SJSA1 (cell line): ENCODE data around the gene ASNSD1. TPM values are rescaled to one million over a fixed set of nuclear protein-coding genes. Genes with fewer than 3 reads are reported as not detected.
"Not testable (repeated sequence)": the region's sequence is repeated elsewhere in the genome, so short reads cannot be mapped to it uniquely, and the experiment has no call there.

Source experiments
- DNase-seq, 2 experiments: peaks; one replicate each; pipeline ENCODE4 v3.0.0-alpha.2; 2015 to 2020; ENCODE audit warnings: low spot score in 2 of 2, low read depth in 1 of 2
- H3K27ac ChIP-seq: fragments of 250-450 bp; sonication (Bioruptor Pico); 2 replicates; pipeline ENCODE4 v1.5.1; 2020; ENCODE audit warnings: mild to moderate bottlenecking, moderate library complexity
- H3K27me3 ChIP-seq: fragments of 250-450 bp; sonication (Bioruptor Pico); replicated peaks from 2 replicates; pipeline ENCODE4 v1.5.1; 2020; ENCODE audit warnings: mild to moderate bottlenecking, moderate library complexity
- H3K36me3 ChIP-seq: fragments of 250-450 bp; sonication (Bioruptor Pico); 2 replicates; pipeline ENCODE4 v1.5.1; 2020; ENCODE audit warnings: mild to moderate bottlenecking
- H3K4me1 ChIP-seq: fragments of 250-450 bp; sonication (Bioruptor Pico); replicated peaks from 2 replicates; pipeline ENCODE4 v1.6.1; 2021; ENCODE audit warnings: mild to moderate bottlenecking
- H3K4me3 ChIP-seq: fragments of 250-450 bp; sonication (Bioruptor Pico); 2 replicates; pipeline ENCODE4 v1.5.1; 2020; ENCODE audit warnings: mild to moderate bottlenecking
- H3K9me3 ChIP-seq: fragments of 250-450 bp; sonication (Bioruptor Pico); replicated peaks from 2 replicates; pipeline ENCODE4 v1.5.1; 2020; ENCODE audit warnings: mild to moderate bottlenecking
- total RNA-seq: library from RNA; depleted of rRNA; stranded (reverse); fragments of >200 nt; shearing (Covaris generic); gene quantifications from 2 replicates; pipeline ENCODE4 v1.2.3, GENCODE V29; 2014

Gene ASNSD1
- total RNA-seq, 1 experiment from 2014 or later = 58.3 TPM

DNA sequence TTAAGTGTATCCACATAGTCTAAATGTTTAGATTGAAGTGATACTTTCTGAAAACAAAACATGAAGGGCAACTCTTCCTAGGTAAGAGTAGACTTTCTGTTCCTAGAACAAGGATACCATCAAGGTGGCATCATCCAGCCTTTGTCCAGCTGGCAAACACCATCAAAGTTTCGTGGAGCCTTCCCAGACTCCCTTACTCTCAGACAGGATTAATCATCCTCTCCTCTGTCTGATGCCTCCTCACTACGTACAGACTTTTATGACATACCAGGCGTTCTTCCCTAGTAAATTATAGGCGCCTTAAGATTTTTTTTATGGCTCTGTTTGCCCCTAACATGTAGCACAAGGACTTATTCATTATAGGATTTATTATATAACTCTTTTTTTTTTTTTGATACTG lies 29.4 kb upstream of the ASNSD1 start:
- Histone ChIP-seq H3K27ac (no peak overlapping the region), H3K36me3 (no peaks in the 10 kb centered on the region), H3K9me3 (no peaks in the 10 kb centered on the region), H3K4me1 (peaks cover 5% of the 10 kb centered on the region; the same call in 1 of the 2 replicates), H3K27me3 (no peaks in the 10 kb centered on the region), H3K4me3 (no peak overlapping the region)
- no peak for DNase-seq

- no peak for DNase-seq
- H3K4me3 ChIP-seq = no peak overlapping the region
Observed at GRCh38 chr2:189633392-189633811, 27.9 kb upstream of the ASNSD1 start.

DNA sequence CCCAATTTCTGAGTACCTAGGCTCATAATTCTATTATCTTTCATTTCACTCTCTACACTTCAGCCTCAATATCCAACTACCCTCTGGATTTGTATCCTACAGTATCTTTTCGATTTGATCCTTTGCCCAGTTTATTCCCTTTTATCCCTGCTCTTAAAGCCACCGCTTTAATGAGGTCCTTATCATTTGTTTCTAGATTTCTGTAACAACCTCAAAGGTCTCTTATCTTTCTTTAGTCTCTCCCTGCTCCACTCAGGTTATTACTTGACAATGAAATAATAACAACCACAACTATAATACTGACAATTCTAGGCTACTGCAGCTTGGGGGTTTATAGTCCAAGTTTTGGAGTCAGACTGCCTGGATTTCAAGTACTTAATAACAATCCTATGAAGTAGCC lies 25.9 kb upstream of the ASNSD1 start:
- no peak for DNase-seq
- Histone ChIP-seq H3K9me3 (no peaks in the 10 kb centered on the region), H3K36me3 (no peaks in the 10 kb centered on the region), H3K27me3 (no peaks in the 10 kb centered on the region), H3K27ac (no peak overlapping the region), H3K4me3 (no peak overlapping the region), H3K4me1 (no peaks in the 10 kb centered on the region)

More at GRCh38 chr2:189633392-189633811, 27.9 kb upstream of the ASNSD1 start:
- no peak overlapping the region for H3K27ac ChIP-seq
- peaks cover 5% of the 10 kb centered on the region; the same call in 1 of the 2 replicates for H3K4me1 ChIP-seq
- no peaks in the 10 kb centered on the region for H3K9me3 ChIP-seq
- no peaks in the 10 kb centered on the region for H3K27me3 ChIP-seq
- H3K36me3 ChIP-seq = no peaks in the 10 kb centered on the region

DNA sequence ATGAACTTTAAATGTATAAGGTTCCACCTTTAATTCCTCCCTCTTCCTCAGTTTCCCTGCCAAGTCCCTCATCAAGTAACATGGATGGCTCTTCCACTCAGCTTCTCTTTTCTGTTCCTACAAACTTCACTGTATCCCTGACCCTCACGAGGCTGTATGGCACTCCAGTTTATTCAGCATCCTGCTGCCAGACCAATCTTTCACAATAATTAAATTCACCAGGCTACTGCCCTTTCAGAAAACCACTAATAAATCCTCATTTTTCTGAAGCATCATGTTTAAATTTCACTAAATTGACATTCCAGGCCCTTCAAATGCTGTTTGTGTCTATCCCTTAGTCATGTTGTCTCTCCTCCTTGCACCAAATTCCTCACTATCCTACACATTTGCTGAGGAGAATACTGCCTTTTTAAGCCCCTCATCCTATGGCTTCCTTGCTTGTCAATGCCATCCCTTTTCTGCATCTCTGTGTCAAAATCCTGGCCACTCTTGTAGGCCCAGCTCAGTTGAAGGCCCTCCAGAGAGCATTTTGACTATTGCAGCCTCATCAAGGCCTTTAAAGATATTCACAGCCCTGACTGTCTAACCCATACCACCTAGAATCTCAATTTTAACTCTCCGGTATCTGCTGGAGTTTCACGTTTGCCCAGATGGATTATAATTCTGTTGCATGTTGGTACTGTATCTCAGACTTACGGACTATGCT lies 22.8 kb upstream of the ASNSD1 start:
- no peak overlapping the region for H3K4me3 ChIP-seq
- no peaks in the 10 kb centered on the region for H3K36me3 ChIP-seq
- H3K27ac ChIP-seq = no peak overlapping the region
- no peaks in the 10 kb centered on the region for H3K9me3 ChIP-seq
- DNase-seq = no peak
- peaks cover 11% of the 10 kb centered on the region for H3K4me1 ChIP-seq
- no peaks in the 10 kb centered on the region for H3K27me3 ChIP-seq

DNA sequence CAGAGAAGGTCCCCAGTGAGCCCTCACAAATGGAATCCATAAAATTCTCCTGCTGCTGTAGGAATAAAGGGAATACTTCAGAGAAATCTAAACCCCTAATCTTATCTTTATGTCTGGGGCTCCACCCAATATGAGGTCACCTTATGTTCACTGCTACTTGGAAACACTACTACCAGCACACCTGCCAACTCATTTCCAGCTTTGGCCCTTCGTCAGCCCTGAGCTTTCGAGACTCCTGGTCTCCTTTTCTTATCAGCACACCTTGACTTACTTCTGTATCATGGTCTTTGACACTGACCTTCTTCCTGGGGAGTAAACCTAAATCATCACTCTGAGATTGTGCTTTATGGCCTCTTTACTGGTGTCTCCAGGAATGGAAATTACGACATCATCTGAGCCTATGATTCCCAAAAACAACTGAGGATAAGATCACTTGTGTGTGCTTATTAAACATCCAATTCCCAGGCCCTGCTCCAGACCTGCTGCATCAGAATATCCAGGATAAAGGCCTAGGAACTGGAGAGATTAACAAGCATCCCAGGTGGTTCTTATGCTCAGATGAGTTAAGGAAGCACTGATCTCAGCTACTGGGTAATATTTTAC lies 22.2 kb upstream of the ASNSD1 start:
- H3K9me3 ChIP-seq = no peaks in the 10 kb centered on the region
- peaks cover 11% of the 10 kb centered on the region for H3K4me1 ChIP-seq
- no peaks in the 10 kb centered on the region for H3K27me3 ChIP-seq
- H3K27ac ChIP-seq = no peak overlapping the region
- no peak for DNase-seq
- H3K36me3 ChIP-seq = no peaks in the 10 kb centered on the region
- no peak overlapping the region for H3K4me3 ChIP-seq

DNA sequence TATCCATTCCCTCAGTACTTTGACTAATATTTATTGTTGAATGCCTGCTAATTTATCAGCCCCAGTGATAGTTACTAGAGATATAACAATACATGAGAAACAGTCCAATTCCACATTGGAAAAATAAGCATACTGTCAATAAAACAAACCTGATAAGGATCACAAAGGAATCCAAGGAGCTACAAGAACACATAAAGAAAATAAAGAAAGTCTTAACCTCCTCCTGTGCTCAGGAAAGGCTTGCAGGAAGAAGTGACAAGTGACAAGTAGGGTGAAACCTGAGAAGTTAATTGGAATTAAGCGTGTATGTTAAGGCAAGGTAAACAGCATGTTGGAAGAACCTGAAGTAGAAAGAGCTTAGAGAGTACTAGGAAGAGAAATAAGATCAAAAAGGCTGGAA lies 20.3 kb upstream of the ASNSD1 start:
- Histone ChIP-seq H3K4me1 (peaks cover 11% of the 10 kb centered on the region), H3K9me3 (no peaks in the 10 kb centered on the region), H3K27me3 (no peaks in the 10 kb centered on the region), H3K27ac (no peak overlapping the region), H3K4me3 (no peak overlapping the region), H3K36me3 (no peaks in the 10 kb centered on the region)
- DNase-seq = no peak

- no peaks in the 10 kb centered on the region for H3K36me3 ChIP-seq
- no peak overlapping the region for H3K27ac ChIP-seq
- H3K4me3 ChIP-seq = no peak overlapping the region
- no peaks in the 10 kb centered on the region for H3K9me3 ChIP-seq
- H3K4me1 ChIP-seq = peaks cover 11% of the 10 kb centered on the region
- H3K27me3 ChIP-seq = no peaks in the 10 kb centered on the region
- DNase-seq = peak in 1 of 2 experiments; percentile 29
Observed at GRCh38 chr2:189641590-189641989, 19.7 kb upstream of the ASNSD1 start.

GRCh38 chr2:189646521-189646920 lies 14.7 kb upstream of the ASNSD1 start:
- Histone ChIP-seq H3K36me3 (no peaks in the 10 kb centered on the region), H3K4me1 (peaks cover 5% of the 10 kb centered on the region), H3K4me3 (no peak overlapping the region), H3K9me3 (peaks cover 3% of the 10 kb centered on the region; the same call in 1 of the 2 replicates), H3K27ac (no peak overlapping the region), H3K27me3 (no peaks in the 10 kb centered on the region)
- DNase-seq = no peak

DNA sequence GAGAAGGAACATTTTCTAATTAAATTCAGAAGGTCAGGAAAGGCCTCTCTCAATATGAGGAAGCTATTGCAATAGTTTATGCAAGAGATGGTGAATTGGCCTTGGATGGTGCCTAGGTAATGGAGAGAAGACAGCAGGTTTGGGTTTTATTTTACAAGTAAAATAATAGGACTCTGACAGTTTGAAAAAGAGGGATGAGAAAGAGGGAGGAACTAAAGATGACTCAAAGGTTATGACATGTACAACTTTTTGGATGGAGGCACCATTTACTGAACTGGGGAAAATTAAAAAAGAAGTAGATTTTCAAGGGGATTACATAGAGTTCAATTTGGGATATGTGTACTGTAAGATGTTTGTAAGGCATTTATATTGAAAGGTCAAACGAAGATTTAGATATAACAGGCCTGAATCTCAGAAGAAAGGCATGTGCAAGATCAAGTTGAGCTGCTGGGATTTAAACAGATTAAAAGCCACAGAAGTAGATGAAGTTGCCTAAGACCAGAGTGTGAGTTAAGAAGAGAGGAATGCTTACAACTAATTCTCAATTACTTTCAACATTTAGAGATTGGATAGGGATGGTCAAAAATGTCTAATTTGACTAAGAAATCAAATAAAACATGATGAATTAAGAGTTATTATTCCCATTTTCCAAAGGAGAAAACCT lies 12.3 kb upstream of the ASNSD1 start:
- DNase-seq = no peak
- H3K36me3 ChIP-seq = no peaks in the 10 kb centered on the region
- no peak overlapping the region for H3K27ac ChIP-seq
- H3K9me3 ChIP-seq = peaks cover 3% of the 10 kb centered on the region; the same call in 1 of the 2 replicates
- H3K27me3 ChIP-seq = no peaks in the 10 kb centered on the region
- no peak overlapping the region for H3K4me3 ChIP-seq
- no peaks in the 10 kb centered on the region for H3K4me1 ChIP-seq

DNA sequence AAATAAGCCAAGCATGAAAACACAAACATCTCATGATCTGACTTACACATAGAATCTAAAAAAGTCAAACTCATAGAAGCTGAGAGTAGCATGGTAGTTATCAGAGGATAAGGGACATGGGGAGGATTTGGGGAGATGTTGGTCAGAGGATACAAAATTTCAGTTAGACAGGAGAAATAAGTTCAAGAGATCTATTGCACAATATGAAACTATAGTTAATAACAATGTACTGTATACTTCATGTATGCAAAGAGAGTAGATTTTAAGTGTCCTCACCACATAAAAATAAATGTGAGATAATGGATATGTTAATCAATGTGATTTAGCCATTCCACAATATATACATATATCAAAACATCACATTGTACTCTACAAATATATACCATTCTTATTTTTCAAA lies 10.0 kb upstream of the ASNSD1 start:
- no peak overlapping the region for H3K4me3 ChIP-seq
- no peaks in the 10 kb centered on the region for H3K4me1 ChIP-seq
- peaks cover 3% of the 10 kb centered on the region; the same call in 1 of the 2 replicates for H3K9me3 ChIP-seq
- H3K27ac ChIP-seq = no peak overlapping the region
- no peaks in the 10 kb centered on the region for H3K36me3 ChIP-seq
- no peak for DNase-seq
- no peaks in the 10 kb centered on the region for H3K27me3 ChIP-seq

DNA sequence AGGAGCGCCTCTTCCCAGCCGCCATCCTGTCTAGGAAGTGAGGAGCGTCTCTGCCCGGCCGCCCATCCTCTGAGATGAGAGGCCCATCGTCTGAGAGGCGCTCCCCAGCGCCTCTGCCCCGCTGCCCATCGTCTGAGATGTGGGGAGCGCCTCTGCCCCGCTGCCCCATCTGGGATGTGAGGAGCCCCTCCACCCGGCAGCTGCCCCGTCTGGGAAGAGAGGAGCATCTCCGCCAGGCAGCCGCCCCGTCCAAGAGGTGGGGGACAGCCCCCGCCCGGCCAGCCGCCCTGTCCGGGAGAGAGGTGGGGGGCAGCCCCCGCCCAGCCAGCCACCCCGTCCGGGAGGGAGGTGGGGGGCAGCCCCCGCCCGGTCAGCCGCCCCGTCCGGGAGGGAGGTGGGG lies 7.8 kb upstream of the ASNSD1 start:
- H3K27ac ChIP-seq, H3K4me1 ChIP-seq, DNase-seq, H3K4me3 ChIP-seq, H3K27me3 ChIP-seq, H3K9me3 ChIP-seq, H3K36me3 ChIP-seq: not testable (repeated sequence)

GRCh38 chr2:189654641-189655040 lies 6.6 kb upstream of the ASNSD1 start:
- no peak overlapping the region for H3K27ac ChIP-seq
- no peaks in the 10 kb centered on the region for H3K36me3 ChIP-seq
- peaks cover 8% of the 10 kb centered on the region for H3K4me1 ChIP-seq
- DNase-seq = no peak
- H3K27me3 ChIP-seq = no peaks in the 10 kb centered on the region
- no peak overlapping the region for H3K4me3 ChIP-seq
- H3K9me3 ChIP-seq = peaks cover 3% of the 10 kb centered on the region; the same call in 1 of the 2 replicates

- Histone ChIP-seq H3K36me3 (no peaks in the 10 kb centered on the region), H3K27me3 (no peaks in the 10 kb centered on the region), H3K9me3 (no peaks in the 10 kb centered on the region), H3K4me3 (no peak overlapping the region), H3K4me1 (peaks cover 20% of the 10 kb centered on the region), H3K27ac (no peak overlapping the region)
- no peak for DNase-seq
Observed at GRCh38 chr2:189657867-189658266, 3.4 kb upstream of the ASNSD1 start.
